ENCODE measurements around the gene USP40. TPM values are rescaled to one million over a fixed set of nuclear protein-coding genes. Genes with fewer than 3 reads are reported as not detected.

USP40 gene
- total and polyA plus RNA-seq, 10 donors, result 11.4 to 57.3 (median 38.1) TPM

GRCh38 chr2:233438573-233439147, 127.9 kb downstream of the USP40 start:
- Histone ChIP-seq H3K4me1 (peaks cover 0 to 32% (median 10%) of the 10 kb centered on the region in 6 donors), H3K4me3 (no peak overlapping the region), H3K36me3 (peaks cover 0 to 96% (median 70%) of the 10 kb centered on the region in 6 donors), H3K27ac (no peak overlapping the region), H3K9me3 (no peaks in the 10 kb centered on the region), H3K27me3 (replicated peaks in 1 of 7) (no peaks in the 10 kb centered on the region)
- peak; percentile 66 for DNase-seq
- TF ChIP-seq CTCF (IDR thresholded peaks at IDR 0.05 in 8 of 11, conservative IDR thresholded peaks at IDR 0.05 in 3 of 11) (no peak), POLR2AphosphoS5 (IDR thresholded peaks at IDR 0.05) (no peak), POLR2A (IDR thresholded peaks at IDR 0.05) (no peak)
- intact Hi-C loops (cut with DNase I; ENCODE audit: low total_unique reads), result no loop called here
- WGBS, 5 donors, result 90 to 98% (median 94%) methylated on average over 15 of the region's 15 CpGs

GRCh38 chr2:233437439-233437955, 129.1 kb downstream of the USP40 start:
- intact Hi-C loops (cut with DNase I; ENCODE audit: low total_unique reads), result no loop called here

GRCh38 chr2:233436691-233437438, 129.7 kb downstream of the USP40 start:
- Histone ChIP-seq H3K9me3 (no peaks in the 10 kb centered on the region), H3K27ac (no peak overlapping the region), H3K4me1 (peaks cover 0 to 22% (median 7%) of the 10 kb centered on the region in 6 donors), H3K27me3 (replicated peaks in 1 of 7) (no peaks in the 10 kb centered on the region), H3K4me3 (no peak overlapping the region), H3K36me3 (peaks cover 0 to 78% (median 61%) of the 10 kb centered on the region in 6 donors)
- intact Hi-C loops (cut with DNase I; ENCODE audit: low total_unique reads), result no loop called here
- WGBS, 5 donors, result 88 to 95% (median 93%) methylated on average over 16 to 17 of the region's 17 CpGs
- no peak for TF ChIP-seq CTCF (IDR thresholded peaks at IDR 0.05 in 8 of 11, conservative IDR thresholded peaks at IDR 0.05 in 3 of 11)
- TF ChIP-seq POLR2A (IDR thresholded peaks at IDR 0.05), result no peak
- TF ChIP-seq POLR2AphosphoS5 (IDR thresholded peaks at IDR 0.05), result no peak
- DNase-seq, result peak; percentile 50

More at GRCh38 chr2:233437439-233437955, 129.1 kb downstream of the USP40 start:
- Histone ChIP-seq H3K4me3 (no peak overlapping the region), H3K36me3 (peaks cover 0 to 84% (median 65%) of the 10 kb centered on the region in 6 donors), H3K27me3 (replicated peaks in 1 of 7) (no peaks in the 10 kb centered on the region), H3K27ac (no peak overlapping the region), H3K9me3 (no peaks in the 10 kb centered on the region), H3K4me1 (peaks cover 0 to 22% (median 7%) of the 10 kb centered on the region in 6 donors)
- 90 to 95% (median 94%) methylated on average over 14 of the region's 14 CpGs for WGBS, 5 donors
- no peak for TF ChIP-seq POLR2A (IDR thresholded peaks at IDR 0.05)
- peak in 1 of 3 donors; percentile 34 for TF ChIP-seq POLR2AphosphoS5 (IDR thresholded peaks at IDR 0.05)
- no peak for TF ChIP-seq CTCF (IDR thresholded peaks at IDR 0.05 in 8 of 11, conservative IDR thresholded peaks at IDR 0.05 in 3 of 11)
- DNase-seq, result no peak

GRCh38 chr2:233436191-233436581, 130.4 kb downstream of the USP40 start:
- peaks cover 0 to 22% (median 7%) of the 10 kb centered on the region in 6 donors for H3K4me1 ChIP-seq
- intact Hi-C loops (cut with DNase I; ENCODE audit: low total_unique reads), result no loop called here
- H3K9me3 ChIP-seq, result no peaks in the 10 kb centered on the region
- H3K27me3 ChIP-seq (replicated peaks in 1 of 7), result no peaks in the 10 kb centered on the region
- 84 to 96% (median 94%) methylated on average over 15 of the region's 15 CpGs for WGBS, 5 donors
- H3K27ac ChIP-seq, result no peak overlapping the region
- peak; percentile 59 for DNase-seq
- H3K4me3 ChIP-seq, result no peak overlapping the region
- peaks cover 0 to 71% (median 57%) of the 10 kb centered on the region in 6 donors for H3K36me3 ChIP-seq
- TF ChIP-seq POLR2A (IDR thresholded peaks at IDR 0.05), result no peak
- TF ChIP-seq POLR2AphosphoS5 (IDR thresholded peaks at IDR 0.05), result peak in 1 of 3 donors; percentile 46
- TF ChIP-seq CTCF (IDR thresholded peaks at IDR 0.05 in 8 of 11, conservative IDR thresholded peaks at IDR 0.05 in 3 of 11), result no peak

All from spleen (tissue), 11 donors.